H9 (cell line): ENCODE measurements around the gene DMKN. TPM values are rescaled to one million over a fixed set of nuclear protein-coding genes. Genes with fewer than 3 reads are reported as not detected.

Experiments used
- DNase-seq: peaks from one replicate; pipeline ENCODE4 v3.0.0-alpha.2; 2017
- H2AFZ ChIP-seq: one replicate; pipeline ENCODE4 v1.6.1; 2013; ENCODE audit warnings: mild to moderate bottlenecking, low read length, control low read depth, moderate library complexity
- H2AK5ac ChIP-seq: 2 replicates; pipeline ENCODE4 v1.6.1; 2013; ENCODE audit warnings: low read length, control low read depth, mixed read lengths; ENCODE audit not compliant: insufficient read length
- H2BK120ac ChIP-seq: one replicate; pipeline ENCODE4 v1.6.1; 2013; ENCODE audit warnings: low read depth, mild to moderate bottlenecking, low read length, control low read depth, inconsistent platforms; ENCODE audit not compliant: poor library complexity, severe bottlenecking
- H2BK12ac ChIP-seq: 2 replicates; pipeline ENCODE4 v1.6.1; 2013; ENCODE audit warnings: low read length, control low read depth, mixed read lengths, low read depth; ENCODE audit not compliant: insufficient read length
- H2BK15ac ChIP-seq: 2 replicates; pipeline ENCODE4 v1.6.1; 2013; ENCODE audit warnings: low read depth, low read length, control low read depth
- H2BK20ac ChIP-seq: one replicate; pipeline ENCODE4 v1.6.1; 2013; ENCODE audit warnings: low read depth, mild to moderate bottlenecking, low read length, control low read depth, inconsistent platforms; ENCODE audit not compliant: poor library complexity, severe bottlenecking
- H2BK5ac ChIP-seq: 2 replicates; pipeline ENCODE4 v1.6.1; 2013; ENCODE audit warnings: low read length, control low read depth, mixed read lengths; ENCODE audit not compliant: insufficient read length
- H3K14ac ChIP-seq: 2 replicates; pipeline ENCODE4 v1.6.1; 2013; ENCODE audit warnings: low read length, control low read depth; ENCODE audit not compliant: insufficient read depth
- H3K18ac ChIP-seq: 2 replicates; pipeline ENCODE4 v1.6.1; 2013; ENCODE audit warnings: low read depth, mild to moderate bottlenecking, mixed read lengths, low read length, control low read depth; ENCODE audit not compliant: insufficient read length
- H3K23ac ChIP-seq: 2 replicates; pipeline ENCODE4 v1.6.1; 2013; ENCODE audit warnings: low read length, control low read depth, mixed read lengths, low read depth; ENCODE audit not compliant: insufficient read length
- H3K23me2 ChIP-seq: 2 replicates; pipeline ENCODE4 v1.6.1; 2013; ENCODE audit warnings: low read depth, mild to moderate bottlenecking, mixed read lengths, low read length, control low read depth; ENCODE audit not compliant: insufficient read length, poor library complexity, severe bottlenecking
- H3K27ac ChIP-seq: 2 replicates; pipeline ENCODE4 v1.5.1; 2013; ENCODE audit warnings: low read length, control low read depth, mixed read lengths, low read depth; ENCODE audit not compliant: insufficient read length
- H3K27me3 ChIP-seq: 2 replicates; pipeline ENCODE4 v1.6.1; 2013; ENCODE audit warnings: low read length, control low read depth, inconsistent platforms; ENCODE audit not compliant: insufficient read depth
- H3K4ac ChIP-seq: 2 replicates; pipeline ENCODE4 v1.6.1; 2013; ENCODE audit warnings: low read depth, mild to moderate bottlenecking, control low read depth, inconsistent platforms, low read length, moderate library complexity
- H3K4me1 ChIP-seq: 2 replicates; pipeline ENCODE4 v1.6.1; 2013; ENCODE audit warnings: low read length, control low read depth, inconsistent platforms; ENCODE audit not compliant: insufficient read depth
- H3K4me2 ChIP-seq: 2 replicates; pipeline ENCODE4 v1.6.1; 2013; ENCODE audit warnings: low read length, control low read depth, mixed read lengths; ENCODE audit not compliant: insufficient read length, insufficient read depth
- H3K56ac ChIP-seq: 2 replicates; pipeline ENCODE4 v1.6.1; 2013; ENCODE audit warnings: low read depth, mild to moderate bottlenecking, mixed read lengths, low read length, control low read depth; ENCODE audit not compliant: insufficient read length
- H3K79me1 ChIP-seq: 2 replicates; pipeline ENCODE4 v1.6.1; 2013; ENCODE audit warnings: low read depth, mild to moderate bottlenecking, moderate library complexity, low read length, control low read depth, inconsistent platforms; ENCODE audit not compliant: insufficient read depth, poor library complexity, severe bottlenecking
- H3K79me2 ChIP-seq: 2 replicates; pipeline ENCODE4 v1.6.1; 2013; ENCODE audit warnings: low read length, control low read depth, inconsistent platforms; ENCODE audit not compliant: insufficient read depth
- H3K9ac ChIP-seq: 2 replicates; pipeline ENCODE4 v1.6.1; 2013; ENCODE audit warnings: low read length, control low read depth, mixed read lengths; ENCODE audit not compliant: insufficient read length; ENCODE audit errors: extremely low read depth
- H3K9me3 ChIP-seq: one replicate; pipeline ENCODE4 v1.6.1; 2013; ENCODE audit warnings: low read depth, low read length, inconsistent platforms; ENCODE audit not compliant: control insufficient read depth
- H3T11ph ChIP-seq: one replicate; pipeline ENCODE4 v1.6.1; 2013; ENCODE audit warnings: mild to moderate bottlenecking, low read length, control low read depth, inconsistent platforms
- H4K20me1 ChIP-seq: one replicate; pipeline ENCODE4 v1.6.1; 2013; ENCODE audit not compliant: control insufficient read depth, insufficient read length, insufficient read depth
- H4K5ac ChIP-seq: 2 replicates; pipeline ENCODE4 v1.6.1; 2013; ENCODE audit warnings: low read depth, mild to moderate bottlenecking, mixed read lengths, low read length, control low read depth; ENCODE audit not compliant: insufficient read length
- H4K8ac ChIP-seq: replicated peaks from 2 replicates; pipeline ENCODE4 v1.6.1; 2013; ENCODE audit warnings: low read length, control low read depth, mixed read lengths, low read depth; ENCODE audit not compliant: insufficient read length
- H4K91ac ChIP-seq: 2 replicates; pipeline ENCODE4 v1.6.1; 2013; ENCODE audit warnings: low read depth, mild to moderate bottlenecking, moderate library complexity, mixed read lengths, low read length, control low read depth; ENCODE audit not compliant: insufficient read length
- H3K27ac Mint-ChIP-seq, 3 experiments: 2 replicates in 2 of 3; 3 replicates in 1 of 3; pipeline ENCODE4 v1.8.0; 2020 to 2021; ENCODE audit warnings: mixed read lengths in 3 of 3, mild to moderate bottlenecking in 1 of 3, moderate library complexity in 1 of 3
- H3K27me3 Mint-ChIP-seq: 2 replicates; pipeline ENCODE4 v1.8.0; 2021; ENCODE audit warnings: low read depth, mild to moderate bottlenecking, moderate library complexity, mixed read lengths
- H3K36me3 Mint-ChIP-seq, 3 experiments: 2 replicates in 2 of 3; 3 replicates in 1 of 3; pipeline ENCODE4 v1.8.0; 2020 to 2021; ENCODE audit warnings: low read depth in 3 of 3, mixed read lengths in 3 of 3; ENCODE audit not compliant: insufficient read depth in 1 of 3
- H3K4me1 Mint-ChIP-seq, 2 experiments: 2 replicates each; pipeline ENCODE4 v1.8.0; 2020; ENCODE audit warnings: mixed read lengths in 2 of 2
- H3K4me3 Mint-ChIP-seq, 2 experiments: 2 replicates in 1 of 2; 3 replicates in 1 of 2; pipeline ENCODE4 v1.8.0; 2020 to 2021; ENCODE audit warnings: mild to moderate bottlenecking in 2 of 2, mixed read lengths in 2 of 2, moderate library complexity in 1 of 2
- H3K9me3 Mint-ChIP-seq, 2 experiments: 2 replicates in 1 of 2; 3 replicates in 1 of 2; pipeline ENCODE4 v1.8.0; 2020; ENCODE audit warnings: mild to moderate bottlenecking in 2 of 2, mixed read lengths in 2 of 2, moderate library complexity in 1 of 2
- WGBS: extraction: QIAGEN DNeasy Blood & Tissue Kit; methylation state at CpG from one replicate; pipeline ENCODE4 v1.1.7; 2013; ENCODE audit warnings: missing lambda C conversion rate, low lambda C conversion rate, mixed read lengths; ENCODE audit not compliant: insufficient read length; ENCODE audit errors: extremely low coverage; 5-methylcytosine and 5-hydroxymethylcytosine counted together
- total RNA-seq: library from RNA; stranded (reverse); gene quantifications from 2 replicates; pipeline ENCODE4 v1.2.1, GENCODE V29; 2021
- TF ChIP-seq, protein P1 (sequence below): fragments of 200-600 bp; sonication (generic); conservative IDR thresholded peaks from 3 replicates; pipeline ENCODE4 v1.8.0; 2021; ENCODE audit warnings: antibody characterized with exemption, mild to moderate bottlenecking

DMKN gene
- total RNA-seq, 1 experiment from 2014 or later: 278 TPM

DNA sequence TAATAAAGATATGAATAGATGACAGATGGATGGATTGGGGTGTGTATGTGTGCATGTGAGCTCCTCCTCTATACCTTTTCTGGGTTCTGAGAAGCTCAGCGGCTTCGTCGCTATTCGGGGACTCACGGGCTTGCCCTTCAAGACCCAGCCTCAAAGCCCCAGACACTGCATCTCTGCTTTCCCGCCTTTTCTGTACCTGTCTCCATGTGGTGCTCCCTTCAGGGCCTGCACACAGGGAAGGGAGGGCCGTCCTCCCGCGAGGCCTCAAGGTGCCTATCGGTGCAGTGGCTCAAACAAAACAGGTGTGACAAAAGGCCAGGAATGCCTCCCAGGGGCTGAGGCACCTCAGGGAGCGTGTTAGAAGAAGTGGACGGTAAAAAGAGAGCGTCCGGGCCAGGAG, 39.3 kb downstream of the DMKN start:
- Histone ChIP-seq H2BK5ac (no peak overlapping the region), H3K27ac (no peak overlapping the region), H3K4me1 (no peaks in the 10 kb centered on the region), H4K20me1 (no peaks in the 10 kb centered on the region), H4K91ac (no peak overlapping the region), H3K56ac (no peak overlapping the region), H2BK20ac (no peak overlapping the region), H2AK5ac (no peak overlapping the region), H4K5ac (no peak overlapping the region), H2BK120ac (no peak overlapping the region), H3K9me3 (no peaks in the 10 kb centered on the region), H2AFZ (no peak overlapping the region), H3K23me2 (no peaks in the 10 kb centered on the region), H3K23ac (no peak overlapping the region), H3K27me3 (no peaks in the 10 kb centered on the region), H3K9ac (no peak overlapping the region), H3K4me2 (no peak overlapping the region), H3K79me2 (no peaks in the 10 kb centered on the region), H2BK12ac (no peak overlapping the region), H3K79me1 (no peaks in the 10 kb centered on the region), H2BK15ac (no peak overlapping the region), H4K8ac (no peak overlapping the region), H3K14ac (no peak overlapping the region), H3K4ac (no peak overlapping the region), H3T11ph (no peak overlapping the region), H3K18ac (no peak overlapping the region)
- H3K9me3 Mint-ChIP-seq: no peaks in the 10 kb centered on the region
- TF ChIP-seq, protein P1, sequence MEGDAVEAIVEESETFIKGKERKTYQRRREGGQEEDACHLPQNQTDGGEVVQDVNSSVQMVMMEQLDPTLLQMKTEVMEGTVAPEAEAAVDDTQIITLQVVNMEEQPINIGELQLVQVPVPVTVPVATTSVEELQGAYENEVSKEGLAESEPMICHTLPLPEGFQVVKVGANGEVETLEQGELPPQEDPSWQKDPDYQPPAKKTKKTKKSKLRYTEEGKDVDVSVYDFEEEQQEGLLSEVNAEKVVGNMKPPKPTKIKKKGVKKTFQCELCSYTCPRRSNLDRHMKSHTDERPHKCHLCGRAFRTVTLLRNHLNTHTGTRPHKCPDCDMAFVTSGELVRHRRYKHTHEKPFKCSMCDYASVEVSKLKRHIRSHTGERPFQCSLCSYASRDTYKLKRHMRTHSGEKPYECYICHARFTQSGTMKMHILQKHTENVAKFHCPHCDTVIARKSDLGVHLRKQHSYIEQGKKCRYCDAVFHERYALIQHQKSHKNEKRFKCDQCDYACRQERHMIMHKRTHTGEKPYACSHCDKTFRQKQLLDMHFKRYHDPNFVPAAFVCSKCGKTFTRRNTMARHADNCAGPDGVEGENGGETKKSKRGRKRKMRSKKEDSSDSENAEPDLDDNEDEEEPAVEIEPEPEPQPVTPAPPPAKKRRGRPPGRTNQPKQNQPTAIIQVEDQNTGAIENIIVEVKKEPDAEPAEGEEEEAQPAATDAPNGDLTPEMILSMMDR: no peak
- no CpG with 5 or more reads among the region's 14 CpGs for WGBS
- H3K4me1 Mint-ChIP-seq: peaks cover 23 to 24% of the 10 kb centered on the region in 2 experiments
- H3K36me3 Mint-ChIP-seq: no peaks in the 10 kb centered on the region
- H3K27ac Mint-ChIP-seq: no peak overlapping the region
- DNase-seq: no peak
- peaks cover 8% of the 10 kb centered on the region for H3K27me3 Mint-ChIP-seq
- H3K4me3 Mint-ChIP-seq: no peak overlapping the region
